Colonic mucosa (tissue), 4 donors: ENCODE data around the gene NOP56. TPM values are rescaled to one million over a fixed set of nuclear protein-coding genes. Genes with fewer than 3 reads are reported as not detected.
"Not testable (repeated sequence)": the region's sequence is repeated elsewhere in the genome, so short reads cannot be mapped to it uniquely, and the experiment has no call there.

Experiments
- DNase-seq: peaks from one replicate; pipeline ENCODE4 v3.0.0-alpha.2; 2020
- H3K27ac ChIP-seq: fragments of 200-600 bp; one replicate; pipeline ENCODE4 v1.8.0; 2021
- H3K27me3 ChIP-seq: fragments of 200-600 bp; one replicate; pipeline ENCODE4 v1.8.0; 2021
- H3K36me3 ChIP-seq: fragments of 200-600 bp; one replicate; pipeline ENCODE4 v1.8.0; 2021
- H3K4me1 ChIP-seq: fragments of 200-600 bp; one replicate; pipeline ENCODE4 v1.8.0; 2021; ENCODE audit warnings: mild to moderate bottlenecking
- H3K4me3 ChIP-seq: fragments of 200-600 bp; one replicate; pipeline ENCODE4 v1.8.0; 2021
- H3K9ac ChIP-seq, 2 donors: one replicate each; pipeline ENCODE4 v1.7.0; 2013; ENCODE audit warnings: control low read depth in 2 of 2, low read depth in 2 of 2, low read length in 2 of 2
- H3K9me3 ChIP-seq: fragments of 200-600 bp; one replicate; pipeline ENCODE4 v1.8.0; 2021
- CTCF ChIP-seq: fragments of 200-600 bp; IDR thresholded peaks from one replicate; pipeline ENCODE4 v1.8.0; 2022; ENCODE audit warnings: antibody characterized with exemption, mild to moderate bottlenecking
- intact Hi-C: fragments of 100-400 bp; cut with DNase I; formaldehyde crosslinking; loops from one replicate; pipeline ENCODE4 v1.14.1; 2022
- total RNA-seq, 2 donors: library from RNA; stranded (reverse); fragmentation: NEBNext Ultra II Directional in 1 of 2; extraction: Animal tissue kit (Norgen Biotek cat#: 25700) in 1 of 2; gene quantifications; one replicate each; pipeline ENCODE4 v1.2.1, GENCODE V29; 2021
- donor health status: healthy.
- donor health status: DM: no; HTN: no; CAD: no.
- donor health status: DM: no; HTN: no; CAD: no.

The NOP56 gene
- total RNA-seq, 2 donors from 2014 or later: 66.3 to 186 TPM

- DNase-seq: peak; percentile 10
- no peaks in the 10 kb centered on the region for H3K4me1 ChIP-seq
Measured at GRCh38 chr20:2695206-2695983, 43.0 kb downstream of the NOP56 start.

GRCh38 chr20:2695984-2696525, 43.6 kb downstream of the NOP56 start:
- peaks cover 34% of the 10 kb centered on the region for H3K27me3 ChIP-seq
- H3K9ac ChIP-seq, H3K27ac ChIP-seq, H3K9me3 ChIP-seq, intact Hi-C loops, H3K4me1 ChIP-seq, H3K36me3 ChIP-seq, H3K4me3 ChIP-seq: not testable (repeated sequence)
- DNase-seq: peak; percentile 9

More at GRCh38 chr20:2695206-2695983, 43.0 kb downstream of the NOP56 start:
- peaks cover 34% of the 10 kb centered on the region for H3K27me3 ChIP-seq
- no peaks in the 10 kb centered on the region for H3K36me3 ChIP-seq
- no peak overlapping the region for H3K9ac ChIP-seq
- intact Hi-C loops: no loop called here
- H3K4me3 ChIP-seq: no peak overlapping the region
- H3K9me3 ChIP-seq: no peaks in the 10 kb centered on the region
- no peak overlapping the region for H3K27ac ChIP-seq
- no peak for TF ChIP-seq CTCF

- H3K9ac ChIP-seq: no peak overlapping the region
- TF ChIP-seq CTCF: no peak
Measured at GRCh38 chr20:2696646-2697045, 44.2 kb downstream of the NOP56 start.

GRCh38 chr20:2697768-2698167, 45.3 kb downstream of the NOP56 start:
- Histone ChIP-seq H3K27ac (no peak overlapping the region), H3K27me3 (peaks cover 24% of the 10 kb centered on the region), H3K4me3 (no peak overlapping the region), H3K9me3 (no peaks in the 10 kb centered on the region), H3K9ac (no peak overlapping the region), H3K4me1 (no peaks in the 10 kb centered on the region), H3K36me3 (no peaks in the 10 kb centered on the region)
- TF ChIP-seq CTCF: no peak
- DNase-seq: peak; percentile 9
- intact Hi-C loops: no loop called here

More at GRCh38 chr20:2696646-2697045, 44.2 kb downstream of the NOP56 start:
- no peak overlapping the region for H3K4me3 ChIP-seq
- H3K9me3 ChIP-seq: no peaks in the 10 kb centered on the region
- H3K27ac ChIP-seq: no peak overlapping the region
- H3K27me3 ChIP-seq: peaks cover 31% of the 10 kb centered on the region
- no peaks in the 10 kb centered on the region for H3K4me1 ChIP-seq
- DNase-seq: no peak
- H3K36me3 ChIP-seq: no peaks in the 10 kb centered on the region
- intact Hi-C loops: no loop called here

- H3K4me1 ChIP-seq: no peaks in the 10 kb centered on the region
- H3K27me3 ChIP-seq: peaks cover 23% of the 10 kb centered on the region
- H3K4me3 ChIP-seq: no peak overlapping the region
- H3K9me3 ChIP-seq: no peaks in the 10 kb centered on the region
- H3K36me3 ChIP-seq: no peaks in the 10 kb centered on the region
- no peak for TF ChIP-seq CTCF
- DNase-seq: peak; percentile 6
- H3K27ac ChIP-seq: no peak overlapping the region
- H3K9ac ChIP-seq: no peak overlapping the region
- intact Hi-C loops: no loop called here
Measured at GRCh38 chr20:2698186-2698817, 45.9 kb downstream of the NOP56 start.
